Mesothelial cell of epicardium (in vitro differentiated cells): Measurements from ENCODE around the gene FXYD6. TPM values are rescaled to one million over a fixed set of nuclear protein-coding genes. Genes with fewer than 3 reads are reported as not detected.

Source experiments
- DNase-seq, 2 experiments: peaks; one replicate each; pipeline ENCODE4 v3.0.0; 2021; ENCODE audit warnings: low spot score in 2 of 2; ENCODE audit not compliant: unreplicated experiment in 2 of 2
- H3K27ac Mint-ChIP-seq: 2 replicates; pipeline ENCODE4 v1.8.0; 2021; ENCODE audit warnings: mixed read lengths
- H3K27me3 Mint-ChIP-seq: 2 replicates; pipeline ENCODE4 v1.8.0; 2021; ENCODE audit warnings: low read depth, mixed read lengths
- H3K36me3 Mint-ChIP-seq: 2 replicates; pipeline ENCODE4 v1.8.0; 2021; ENCODE audit warnings: mixed read lengths
- H3K4me1 Mint-ChIP-seq: 2 replicates; pipeline ENCODE4 v1.8.0; 2021; ENCODE audit warnings: mixed read lengths
- H3K4me3 Mint-ChIP-seq: 2 replicates; pipeline ENCODE4 v1.8.0; 2021; ENCODE audit warnings: mild to moderate bottlenecking, moderate library complexity, mixed read lengths
- H3K9me3 Mint-ChIP-seq: 2 replicates; pipeline ENCODE4 v1.8.0; 2021; ENCODE audit warnings: mixed read lengths
- total RNA-seq: library from RNA; stranded (reverse); gene quantifications from 3 replicates; pipeline ENCODE4 v1.2.1, GENCODE V29; 2021
- TF ChIP-seq, protein P1 (sequence below): fragments of 200-600 bp; sonication (generic); IDR thresholded peaks from one replicate; pipeline ENCODE4 v1.5.0; 2021; ENCODE audit warnings: antibody characterized with exemption; ENCODE audit not compliant: unreplicated experiment

Gene FXYD6
- total RNA-seq, 1 donor from 2014 or later, result 116 TPM

DNA sequence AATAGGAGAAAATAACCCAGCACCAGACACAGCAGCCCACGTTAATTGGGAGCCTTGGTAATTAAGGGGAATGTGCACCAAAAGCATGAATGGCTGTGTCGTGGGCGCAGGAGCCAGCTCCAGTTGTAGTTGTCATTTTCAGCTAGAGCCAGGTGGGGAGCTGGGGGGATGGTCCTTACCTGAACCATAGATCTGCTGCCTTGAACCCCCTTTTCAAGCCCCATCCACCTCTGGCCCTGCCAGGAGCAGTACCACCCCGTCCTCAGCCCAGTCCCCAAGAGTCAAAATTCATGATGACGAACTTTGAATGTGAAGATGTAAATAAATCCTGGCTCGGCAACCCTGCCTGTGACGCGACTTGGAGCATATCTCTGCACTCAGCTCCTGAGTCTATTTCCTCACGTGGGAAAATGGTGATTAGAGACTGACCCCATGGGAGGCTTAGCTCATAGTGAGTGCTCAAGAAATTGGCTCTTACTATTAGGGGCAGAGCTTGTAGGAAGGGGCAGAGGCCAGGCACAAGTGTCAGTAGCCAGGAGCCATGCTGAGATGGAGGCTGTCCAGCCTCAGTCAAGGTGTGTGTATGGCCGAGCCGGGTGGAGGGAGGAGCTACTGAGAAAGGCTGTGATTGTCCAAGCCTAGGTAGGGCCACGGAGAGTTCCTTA is 794 bp upstream of the FXYD6 start:
- peak overlapping the region; percentile 80 for H3K4me3 Mint-ChIP-seq
- TF ChIP-seq, protein P1, sequence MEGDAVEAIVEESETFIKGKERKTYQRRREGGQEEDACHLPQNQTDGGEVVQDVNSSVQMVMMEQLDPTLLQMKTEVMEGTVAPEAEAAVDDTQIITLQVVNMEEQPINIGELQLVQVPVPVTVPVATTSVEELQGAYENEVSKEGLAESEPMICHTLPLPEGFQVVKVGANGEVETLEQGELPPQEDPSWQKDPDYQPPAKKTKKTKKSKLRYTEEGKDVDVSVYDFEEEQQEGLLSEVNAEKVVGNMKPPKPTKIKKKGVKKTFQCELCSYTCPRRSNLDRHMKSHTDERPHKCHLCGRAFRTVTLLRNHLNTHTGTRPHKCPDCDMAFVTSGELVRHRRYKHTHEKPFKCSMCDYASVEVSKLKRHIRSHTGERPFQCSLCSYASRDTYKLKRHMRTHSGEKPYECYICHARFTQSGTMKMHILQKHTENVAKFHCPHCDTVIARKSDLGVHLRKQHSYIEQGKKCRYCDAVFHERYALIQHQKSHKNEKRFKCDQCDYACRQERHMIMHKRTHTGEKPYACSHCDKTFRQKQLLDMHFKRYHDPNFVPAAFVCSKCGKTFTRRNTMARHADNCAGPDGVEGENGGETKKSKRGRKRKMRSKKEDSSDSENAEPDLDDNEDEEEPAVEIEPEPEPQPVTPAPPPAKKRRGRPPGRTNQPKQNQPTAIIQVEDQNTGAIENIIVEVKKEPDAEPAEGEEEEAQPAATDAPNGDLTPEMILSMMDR, result no peak
- H3K36me3 Mint-ChIP-seq, result no peaks in the 10 kb centered on the region
- peaks cover 34% of the 10 kb centered on the region for H3K27me3 Mint-ChIP-seq
- no peak for DNase-seq
- H3K27ac Mint-ChIP-seq, result peak overlapping the region; percentile 71
- H3K4me1 Mint-ChIP-seq, result peaks cover 43% of the 10 kb centered on the region
- no peaks in the 10 kb centered on the region for H3K9me3 Mint-ChIP-seq

DNA sequence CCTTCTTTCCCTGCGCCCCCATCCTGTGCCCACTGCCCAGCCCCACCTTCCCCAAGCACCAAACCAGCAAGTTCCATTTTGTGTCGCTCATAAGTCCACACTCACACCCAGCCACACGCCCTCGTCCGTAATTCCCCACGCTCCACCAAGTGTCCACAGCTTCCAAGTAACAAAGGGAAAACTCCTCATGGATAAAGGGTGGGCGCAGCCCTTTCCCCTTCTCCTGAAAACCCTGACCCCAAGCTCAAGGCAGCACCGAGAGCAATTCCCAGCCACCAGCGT is 458 bp downstream of the FXYD6 start:
- Mint-ChIP-seq H3K36me3 (no peaks in the 10 kb centered on the region), H3K4me1 (peaks cover 45% of the 10 kb centered on the region), H3K4me3 (peak overlapping the region; percentile 92), H3K27me3 (peaks cover 31% of the 10 kb centered on the region), H3K9me3 (no peaks in the 10 kb centered on the region), H3K27ac (peak overlapping the region; percentile 66)
- DNase-seq, result no peak
- TF ChIP-seq, protein P1, result no peak

DNA sequence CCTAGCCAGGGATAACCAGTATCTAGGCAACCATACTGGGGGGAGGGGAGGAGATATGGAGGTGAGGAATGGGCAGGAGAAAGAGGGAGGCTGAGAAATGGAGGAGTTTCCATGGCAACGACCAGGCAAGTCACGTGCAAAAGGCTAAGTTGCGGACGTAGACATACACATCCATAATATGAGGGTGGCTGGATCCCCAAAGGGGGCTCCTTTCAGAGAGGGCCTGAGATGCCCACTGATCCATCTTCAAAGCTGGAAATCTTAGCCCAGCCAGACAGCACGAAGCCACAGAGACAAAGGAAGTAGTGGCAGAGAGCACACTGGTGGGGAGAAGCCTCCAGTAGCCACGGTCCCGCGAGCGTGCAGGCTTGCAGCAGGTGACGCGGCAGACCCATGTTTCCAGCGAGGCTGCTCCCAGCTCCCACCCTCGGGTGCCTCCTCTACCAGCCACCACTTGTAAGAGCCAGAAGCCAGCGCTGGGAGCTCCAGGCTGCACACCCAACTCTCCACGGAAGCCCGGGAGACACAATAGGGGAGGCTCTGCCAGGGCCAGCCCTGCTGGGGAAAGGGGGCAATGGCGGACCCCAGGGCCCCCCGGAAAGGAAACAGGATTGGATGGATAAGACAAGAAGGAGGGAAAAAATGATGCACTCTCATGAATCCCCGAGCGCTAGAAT is 938 bp downstream of the FXYD6 start:
- no peaks in the 10 kb centered on the region for H3K36me3 Mint-ChIP-seq
- no peak for DNase-seq
- H3K9me3 Mint-ChIP-seq, result no peaks in the 10 kb centered on the region
- H3K27me3 Mint-ChIP-seq, result peaks cover 29% of the 10 kb centered on the region
- peaks cover 50% of the 10 kb centered on the region for H3K4me1 Mint-ChIP-seq
- peak overlapping the region; percentile 66 for H3K27ac Mint-ChIP-seq
- H3K4me3 Mint-ChIP-seq, result peak overlapping the region; percentile 92
- TF ChIP-seq, protein P1, result no peak

DNA sequence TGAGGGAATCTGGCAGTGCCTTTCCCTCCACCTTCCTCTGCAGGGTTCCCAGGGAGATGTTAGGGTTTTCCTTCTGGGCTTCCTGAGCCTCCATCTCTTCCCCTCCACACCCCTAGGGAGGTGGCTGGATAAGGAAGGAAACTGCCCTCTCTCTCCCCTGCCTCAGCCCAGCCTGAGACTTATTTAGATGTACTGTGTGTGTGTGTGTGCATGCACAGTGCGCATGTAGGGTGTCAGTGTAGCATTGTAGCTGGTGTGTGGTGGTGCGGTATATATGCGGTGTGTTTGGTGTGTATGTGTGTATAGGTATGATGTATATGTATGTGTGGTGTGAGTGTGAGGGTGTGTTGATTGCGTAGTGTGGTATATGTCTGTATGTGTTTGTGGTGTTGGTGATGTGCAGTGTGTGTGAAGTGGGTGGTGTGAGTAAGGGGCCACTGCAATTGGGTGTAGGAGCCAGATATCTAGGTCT is 1.5 kb downstream of the FXYD6 start:
- Mint-ChIP-seq H3K27me3 (peaks cover 23% of the 10 kb centered on the region), H3K4me1 (peaks cover 56% of the 10 kb centered on the region)

DNA sequence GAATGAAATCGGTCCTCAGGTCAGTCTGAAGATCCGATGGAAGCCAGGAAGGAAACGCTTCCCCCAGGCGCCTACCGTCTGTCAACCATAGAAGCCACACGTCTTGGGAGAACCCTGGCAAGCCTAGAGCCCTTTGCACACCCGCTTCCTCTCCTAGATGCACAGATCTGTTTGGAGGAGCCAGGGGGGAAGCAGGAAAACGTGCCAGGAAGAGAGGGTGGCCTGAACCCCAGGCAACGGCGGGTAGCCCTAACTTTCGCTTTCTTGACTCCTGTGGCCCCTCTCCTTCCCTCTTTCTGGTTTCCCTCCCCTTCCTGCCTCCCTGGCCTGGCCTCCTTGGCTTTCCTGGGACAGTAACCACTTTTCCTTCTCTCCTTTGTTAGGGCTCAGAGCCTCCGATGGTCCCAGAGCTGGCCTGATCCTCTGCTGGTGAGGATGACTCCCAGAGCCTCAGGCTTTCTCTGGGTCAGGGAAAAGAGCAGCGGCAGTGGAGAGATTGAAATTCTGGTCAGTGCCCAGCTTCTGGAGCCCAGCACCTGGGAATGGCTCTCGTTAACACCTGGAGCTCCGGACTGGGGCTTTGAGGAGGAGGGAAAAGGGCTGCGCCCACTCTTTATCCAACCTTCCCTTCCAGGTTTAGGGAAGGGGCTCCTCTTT is 2.1 kb downstream of the FXYD6 start:
- H3K4me1 Mint-ChIP-seq, result peaks cover 61% of the 10 kb centered on the region
- no peaks in the 10 kb centered on the region for H3K9me3 Mint-ChIP-seq
- no peak for DNase-seq
- no peaks in the 10 kb centered on the region for H3K36me3 Mint-ChIP-seq
- TF ChIP-seq, protein P1, result no peak
- H3K27ac Mint-ChIP-seq, result no peak overlapping the region
- peak overlapping the region; percentile 41 for H3K4me3 Mint-ChIP-seq
- H3K27me3 Mint-ChIP-seq, result peaks cover 20% of the 10 kb centered on the region

More for the DNA sequence above, 1.5 kb downstream of the FXYD6 start:
- Mint-ChIP-seq H3K4me3 (peak overlapping the region; percentile 92), H3K9me3 (no peaks in the 10 kb centered on the region), H3K27ac (peak overlapping the region; percentile 1), H3K36me3 (no peaks in the 10 kb centered on the region)
- no peak for DNase-seq
- TF ChIP-seq, protein P1, result no peak
